SU-DHL-6 (cell line): ENCODE results near the gene THSD4.

Experiments
- H2AFZ ChIP-seq: fragments of 200-600 bp; sonication (generic); 2 replicates; pipeline ENCODE4 v1.6.1; 2014; ENCODE audit warnings: low read depth, mild to moderate bottlenecking, moderate library complexity, mixed read lengths, antibody characterized with exemption, low read length; ENCODE audit not compliant: severe bottlenecking
- H3F3A ChIP-seq: fragments of 200-600 bp; shearing (Covaris generic); 2 replicates; pipeline ENCODE4 v1.6.0; 2016; ENCODE audit warnings: antibody characterized with exemption, mild to moderate bottlenecking; ENCODE audit not compliant: insufficient read depth
- H3K27ac ChIP-seq: fragments of 200-600 bp; sonication (generic); 2 replicates; pipeline ENCODE4 v1.5.1; 2016; ENCODE audit warnings: low read depth, mild to moderate bottlenecking, low read length, moderate library complexity, mixed read lengths
- H3K27me3 ChIP-seq: fragments of 200-600 bp; sonication (generic), shearing (Covaris generic); 2 replicates; pipeline ENCODE4 v1.6.0; 2014; ENCODE audit warnings: mild to moderate bottlenecking, low read length
- H3K36me3 ChIP-seq: fragments of 200-600 bp; sonication (generic); 2 replicates; pipeline ENCODE4 v1.6.1; 2014; ENCODE audit warnings: mild to moderate bottlenecking, low read length, mixed read lengths
- H3K4me2 ChIP-seq: fragments of 300-600, 200-600 bp; shearing (Covaris generic), sonication (generic); 2 replicates; pipeline ENCODE4 v1.6.0; 2014; ENCODE audit warnings: low read length, low read depth, mild to moderate bottlenecking; ENCODE audit not compliant: poor library complexity, severe bottlenecking
- H3K4me3 ChIP-seq: fragments of 200-600 bp; sonication (generic); 2 replicates; pipeline ENCODE4 v1.5.1; 2014; ENCODE audit warnings: antibody characterized with exemption, low read length, mild to moderate bottlenecking, mixed read lengths; ENCODE audit not compliant: insufficient read depth, poor library complexity, severe bottlenecking
- H3K79me2 ChIP-seq: fragments of 200-600 bp; sonication (generic); 2 replicates; pipeline ENCODE4 v1.6.1; 2014; ENCODE audit warnings: mild to moderate bottlenecking, low read length, moderate library complexity; ENCODE audit not compliant: insufficient read depth
- H3K9ac ChIP-seq: fragments of 200-600 bp; sonication (generic); 2 replicates; pipeline ENCODE4 v1.7.0; 2014; ENCODE audit warnings: mild to moderate bottlenecking, low read length
- H3K9me2 ChIP-seq: fragments of 200-600 bp; sonication (generic); replicated peaks from 2 replicates; pipeline ENCODE4 v1.6.1; 2014; ENCODE audit warnings: low read length; ENCODE audit not compliant: insufficient read depth
- H3K9me3 ChIP-seq: fragments of 200-600 bp; sonication (generic); 2 replicates; pipeline ENCODE4 v1.6.1; 2014; ENCODE audit warnings: low read length, mixed read lengths; ENCODE audit not compliant: insufficient read depth
- H4K20me1 ChIP-seq: fragments of 200-600 bp; sonication (generic); 2 replicates; pipeline ENCODE4 v1.6.1; 2014; ENCODE audit warnings: low read depth, mild to moderate bottlenecking, antibody characterized with exemption, low read length, moderate library complexity, mixed read lengths
- EZH2phosphoT487 ChIP-seq: fragments of 200-600 bp; sonication (generic), shearing (Covaris generic); conservative IDR thresholded peaks from 2 replicates; pipeline ENCODE4 v1.6.1; 2018; ENCODE audit warnings: mild to moderate bottlenecking, antibody characterized with exemption, low read length, moderate library complexity, mixed read lengths
- TF ChIP-seq, protein P1 (sequence below): fragments of 200-600 bp; sonication (generic); IDR thresholded peaks from one replicate; pipeline ENCODE4 v1.5.1; 2017; ENCODE audit warnings: antibody characterized with exemption, mild to moderate bottlenecking, low read length, moderate library complexity; ENCODE audit not compliant: insufficient read depth, poor library complexity, severe bottlenecking

Gene THSD4

DNA sequence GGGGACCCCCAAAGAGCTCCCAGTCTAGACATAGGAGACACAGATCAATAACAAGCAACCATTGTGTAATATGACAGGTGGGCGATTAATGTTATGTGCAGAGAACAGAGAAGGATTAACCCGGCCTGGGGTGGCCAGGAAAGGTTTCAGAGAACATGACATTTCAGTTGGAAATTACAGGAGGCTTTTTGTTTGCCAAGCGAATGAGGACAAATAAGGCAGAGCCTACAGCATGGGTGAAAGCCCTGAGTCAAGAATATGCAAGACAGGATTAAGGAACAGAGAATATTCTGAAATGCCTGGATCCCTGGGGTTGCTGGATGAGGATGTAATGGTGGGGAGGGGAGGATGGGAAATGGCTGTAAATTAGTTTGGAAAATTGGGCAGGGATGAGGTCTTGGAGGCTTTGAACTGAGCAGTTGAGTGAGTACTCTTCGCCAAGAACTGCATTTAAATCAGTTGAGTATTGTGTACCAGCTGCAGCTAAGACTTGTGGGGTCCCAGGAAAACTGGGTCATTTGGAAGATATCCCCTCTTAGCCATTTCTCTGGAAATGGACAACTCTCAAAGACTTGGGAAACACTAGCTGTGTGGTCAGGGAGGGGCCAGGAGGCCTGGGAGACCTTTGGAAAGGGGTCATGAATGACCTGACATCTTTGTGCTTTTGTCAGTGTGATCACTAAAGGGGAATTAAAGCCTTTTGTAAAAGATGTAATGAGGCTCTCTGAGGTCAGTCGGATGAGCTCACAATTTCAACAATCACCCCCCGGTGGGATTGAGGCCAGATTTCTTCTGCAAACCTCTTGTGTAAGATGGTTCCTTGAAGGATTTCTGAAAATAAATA lies 496.5 kb downstream of the THSD4 start:
- no peaks in the 10 kb centered on the region for H3K9me3 ChIP-seq
- no peak overlapping the region for H3K4me3 ChIP-seq
- H3K9me2 ChIP-seq = no peaks in the 10 kb centered on the region

GRCh38 chr15:71612397-71612722 lies 497.1 kb downstream of the THSD4 start:
- Histone ChIP-seq H3F3A (no peaks in the 10 kb centered on the region), H3K4me2 (no peak overlapping the region), H3K4me3 (no peak overlapping the region), H3K9me3 (no peaks in the 10 kb centered on the region), H3K27me3 (no peaks in the 10 kb centered on the region), H3K9ac (no peak overlapping the region), H3K79me2 (no peaks in the 10 kb centered on the region), H3K27ac (no peak overlapping the region), H3K9me2 (no peaks in the 10 kb centered on the region), H3K36me3 (no peaks in the 10 kb centered on the region), H4K20me1 (no peaks in the 10 kb centered on the region), H2AFZ (no peak overlapping the region)
- TF ChIP-seq EZH2phosphoT487 = no peak
- TF ChIP-seq, protein P1, sequence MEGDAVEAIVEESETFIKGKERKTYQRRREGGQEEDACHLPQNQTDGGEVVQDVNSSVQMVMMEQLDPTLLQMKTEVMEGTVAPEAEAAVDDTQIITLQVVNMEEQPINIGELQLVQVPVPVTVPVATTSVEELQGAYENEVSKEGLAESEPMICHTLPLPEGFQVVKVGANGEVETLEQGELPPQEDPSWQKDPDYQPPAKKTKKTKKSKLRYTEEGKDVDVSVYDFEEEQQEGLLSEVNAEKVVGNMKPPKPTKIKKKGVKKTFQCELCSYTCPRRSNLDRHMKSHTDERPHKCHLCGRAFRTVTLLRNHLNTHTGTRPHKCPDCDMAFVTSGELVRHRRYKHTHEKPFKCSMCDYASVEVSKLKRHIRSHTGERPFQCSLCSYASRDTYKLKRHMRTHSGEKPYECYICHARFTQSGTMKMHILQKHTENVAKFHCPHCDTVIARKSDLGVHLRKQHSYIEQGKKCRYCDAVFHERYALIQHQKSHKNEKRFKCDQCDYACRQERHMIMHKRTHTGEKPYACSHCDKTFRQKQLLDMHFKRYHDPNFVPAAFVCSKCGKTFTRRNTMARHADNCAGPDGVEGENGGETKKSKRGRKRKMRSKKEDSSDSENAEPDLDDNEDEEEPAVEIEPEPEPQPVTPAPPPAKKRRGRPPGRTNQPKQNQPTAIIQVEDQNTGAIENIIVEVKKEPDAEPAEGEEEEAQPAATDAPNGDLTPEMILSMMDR = no peak

More for the DNA sequence above, 496.5 kb downstream of the THSD4 start:
- no peaks in the 10 kb centered on the region for H3K27me3 ChIP-seq
- no peaks in the 10 kb centered on the region for H3F3A ChIP-seq
- no peak overlapping the region for H3K9ac ChIP-seq
- no peak overlapping the region for H3K4me2 ChIP-seq
- H3K27ac ChIP-seq = no peak overlapping the region
- TF ChIP-seq, protein P1 = no peak
- TF ChIP-seq EZH2phosphoT487 = no peak
- no peak overlapping the region for H2AFZ ChIP-seq
- H3K36me3 ChIP-seq = no peaks in the 10 kb centered on the region
- H3K79me2 ChIP-seq = no peaks in the 10 kb centered on the region
- H4K20me1 ChIP-seq = no peaks in the 10 kb centered on the region

DNA sequence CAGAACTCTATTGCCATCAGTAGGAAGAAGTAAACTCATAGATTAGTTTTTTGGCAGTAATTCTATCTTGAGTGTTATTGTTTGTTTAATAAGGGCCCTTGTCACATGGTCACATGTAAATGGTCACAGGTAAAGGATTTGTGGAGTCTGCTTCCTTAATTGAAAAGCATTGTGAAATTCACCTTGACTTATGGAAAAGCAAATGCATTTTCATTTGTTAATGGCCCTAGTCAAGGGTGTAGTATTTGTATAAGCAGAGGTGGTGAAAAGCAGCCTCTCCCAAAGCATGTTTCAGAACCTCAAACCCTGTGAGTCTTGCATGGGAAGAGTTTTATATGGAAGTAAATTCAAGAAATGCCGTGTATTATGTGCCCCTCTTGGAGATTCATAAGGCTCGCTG lies 497.6 kb downstream of the THSD4 start:
- Histone ChIP-seq H3K79me2 (no peaks in the 10 kb centered on the region), H3K4me2 (no peak overlapping the region), H3K9me2 (no peaks in the 10 kb centered on the region), H3K9me3 (no peaks in the 10 kb centered on the region), H3K27ac (no peak overlapping the region), H2AFZ (no peak overlapping the region), H3K9ac (no peak overlapping the region), H4K20me1 (no peaks in the 10 kb centered on the region), H3K4me3 (no peak overlapping the region), H3K36me3 (no peaks in the 10 kb centered on the region), H3K27me3 (no peaks in the 10 kb centered on the region), H3F3A (no peaks in the 10 kb centered on the region)
- TF ChIP-seq, protein P1 = no peak
- TF ChIP-seq EZH2phosphoT487 = no peak
